GM19351 (cell line): ENCODE results near the gene LTBP2.
"Not testable (repeated sequence)": the region's sequence is repeated elsewhere in the genome, so short reads cannot be mapped to it uniquely, and the experiment has no call there.

Experiments used
- ATAC-seq: cut with Tn5 transposase; IDR thresholded peaks from one replicate; pipeline ENCODE4 v1.9.1; 2021; ENCODE audit warnings: mild to moderate bottlenecking, moderate library complexity; ENCODE audit not compliant: unreplicated experiment

The LTBP2 gene

DNA sequence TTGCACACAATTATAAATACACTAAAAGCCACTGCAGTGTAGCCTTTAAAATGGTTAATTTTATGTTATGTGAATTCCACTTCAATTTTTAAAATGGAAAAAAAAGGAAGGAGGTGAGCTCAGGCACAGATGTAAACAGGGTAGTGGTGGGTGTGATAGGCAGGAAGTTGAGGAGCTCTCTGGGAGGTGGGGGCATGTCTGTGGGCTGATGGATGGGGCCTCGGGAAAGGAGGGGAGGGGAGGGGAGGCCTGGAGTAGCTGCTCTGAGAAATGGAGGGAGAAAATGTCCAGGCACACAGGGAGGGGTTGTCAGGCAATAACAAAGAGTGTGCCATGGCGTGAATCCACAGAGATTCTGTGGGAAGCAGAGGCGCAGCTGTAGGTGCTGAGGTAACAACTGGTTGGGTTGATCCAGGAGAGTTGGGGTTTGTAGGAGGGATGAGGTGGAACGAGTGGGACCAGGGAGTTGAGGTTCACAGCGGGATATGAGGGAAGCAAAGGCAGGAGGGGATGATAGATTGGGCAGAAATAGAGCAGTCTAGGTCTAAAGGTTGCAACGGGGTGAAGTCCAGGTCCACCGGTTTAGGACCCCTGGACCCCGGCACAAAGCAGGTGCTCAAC is 57.2 kb downstream of the LTBP2 start:
- ATAC-seq: no peak

- no peak for ATAC-seq
These were observed 59.4 kb downstream of the LTBP2 start for GRCh38 chr14:74552623-74553022.

DNA sequence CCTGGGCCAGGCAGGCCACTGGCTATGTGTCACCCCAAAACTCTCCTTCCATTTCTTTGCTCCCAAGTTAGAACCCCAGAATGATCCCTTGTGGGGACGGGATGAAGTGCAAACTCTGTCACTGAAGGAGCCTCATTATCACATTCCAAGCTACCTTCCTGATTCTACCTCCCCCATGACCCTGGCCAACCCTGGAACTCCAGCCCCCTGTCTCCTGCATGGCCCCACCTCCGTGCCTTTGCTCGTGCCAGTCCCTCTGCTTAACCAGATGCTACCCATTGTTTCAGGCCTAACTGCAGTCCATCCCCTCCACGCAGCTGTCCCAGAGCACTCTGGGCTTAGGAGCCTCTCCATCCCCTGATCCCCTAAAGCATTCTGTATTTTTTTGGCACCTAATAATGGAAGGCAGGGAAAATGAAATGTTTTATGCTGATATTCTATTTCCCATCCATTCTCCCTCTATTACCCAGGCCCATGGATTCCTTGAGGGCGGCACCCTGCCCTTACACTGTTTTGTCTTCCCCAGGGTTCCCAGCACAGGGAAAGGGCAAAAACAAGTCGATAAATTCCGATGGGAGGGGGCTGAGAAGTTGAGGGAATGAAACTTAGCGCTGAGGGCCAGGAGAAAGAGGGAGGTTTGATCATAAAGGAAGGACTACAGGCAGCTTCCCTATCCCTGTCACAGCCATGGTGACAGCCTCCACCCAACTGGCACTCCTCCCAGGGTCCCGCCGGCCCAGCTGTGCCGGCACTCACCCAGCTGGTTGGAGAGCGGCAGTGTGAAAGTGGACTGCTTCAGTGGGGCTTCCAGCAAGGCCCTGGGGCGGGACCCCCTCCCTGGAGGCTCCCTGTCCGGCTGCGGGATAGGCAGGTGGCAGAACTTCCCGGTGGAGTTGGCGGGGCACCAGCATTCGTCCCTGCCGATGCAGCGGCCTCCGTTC is 60.3 kb downstream of the LTBP2 start:
- no peak for ATAC-seq

GRCh38 chr14:74551001-74551400 is 61.0 kb downstream of the LTBP2 start:
- ATAC-seq: no peak

DNA sequence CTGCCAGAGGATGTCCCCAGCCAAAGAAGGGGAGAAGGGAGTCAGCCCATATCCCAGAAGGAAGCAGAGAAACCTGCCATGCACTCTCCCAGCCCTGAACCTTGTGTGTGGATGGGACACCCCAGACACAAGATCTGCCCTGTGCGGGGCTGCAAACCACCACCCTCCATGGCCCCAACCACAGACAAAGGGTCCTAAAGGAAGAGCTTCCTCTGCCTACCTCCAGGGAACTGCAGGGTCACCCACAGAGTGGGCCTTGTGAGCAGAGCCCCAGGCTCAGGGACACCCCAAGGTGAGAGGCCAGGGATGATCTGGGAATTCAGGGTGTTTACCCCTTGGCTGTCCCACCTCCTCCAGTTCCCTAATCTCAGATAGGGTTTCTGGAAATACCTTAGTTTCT is 62.0 kb downstream of the LTBP2 start:
- ATAC-seq: no peak

GRCh38 chr14:74549588-74549987 is 62.4 kb downstream of the LTBP2 start:
- ATAC-seq: no peak

DNA sequence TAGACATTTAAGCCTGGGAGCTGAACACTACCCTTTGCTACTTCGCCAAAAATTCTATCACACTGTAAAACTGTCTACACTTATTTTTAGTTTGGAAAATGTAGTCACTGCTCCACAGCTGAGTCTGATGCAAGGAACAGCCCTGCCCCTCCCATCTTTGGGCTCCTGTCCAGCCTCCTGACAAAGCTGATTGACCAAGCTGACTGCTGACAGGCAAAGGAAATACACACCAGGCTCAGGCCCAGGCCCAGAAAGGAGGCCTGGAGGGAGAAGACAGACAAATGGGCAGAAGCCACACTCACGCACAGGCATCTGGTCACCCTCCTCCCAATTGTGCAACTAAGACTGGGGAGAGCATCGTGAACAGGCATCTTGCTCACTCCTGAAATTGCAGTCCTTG is 63.2 kb downstream of the LTBP2 start:
- no peak for ATAC-seq

DNA sequence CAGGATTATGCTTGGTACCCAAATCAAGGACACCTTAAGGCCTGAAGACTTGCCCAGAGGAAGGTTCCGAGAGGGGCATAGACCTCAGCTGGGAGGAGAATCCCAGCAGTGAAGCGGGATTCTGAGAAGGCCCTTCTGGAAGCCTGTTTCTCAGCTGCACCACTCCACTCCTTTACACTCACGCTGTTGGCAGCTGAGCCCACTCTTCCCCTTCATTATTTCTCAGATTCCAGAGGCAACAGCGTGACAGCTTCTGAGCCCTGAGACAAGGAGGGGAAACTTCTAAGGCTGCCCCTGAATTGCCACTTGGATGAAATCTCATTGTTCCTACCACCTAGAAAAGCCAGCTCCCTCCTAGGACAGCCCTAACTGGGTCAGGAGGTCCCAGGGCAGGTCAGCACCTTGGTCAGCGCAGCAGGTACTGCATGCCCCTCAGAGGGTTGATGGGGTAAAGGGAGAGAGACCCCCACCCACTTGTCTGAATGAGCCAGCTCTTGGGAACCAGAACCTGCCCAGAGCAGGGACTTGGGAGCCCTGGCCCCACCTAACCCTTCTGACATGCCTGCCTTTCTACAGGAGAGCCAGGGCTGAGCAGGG is 64.6 kb downstream of the LTBP2 start:
- ATAC-seq: no peak

GRCh38 chr14:74546416-74546815 is 65.6 kb downstream of the LTBP2 start:
- no peak for ATAC-seq

DNA sequence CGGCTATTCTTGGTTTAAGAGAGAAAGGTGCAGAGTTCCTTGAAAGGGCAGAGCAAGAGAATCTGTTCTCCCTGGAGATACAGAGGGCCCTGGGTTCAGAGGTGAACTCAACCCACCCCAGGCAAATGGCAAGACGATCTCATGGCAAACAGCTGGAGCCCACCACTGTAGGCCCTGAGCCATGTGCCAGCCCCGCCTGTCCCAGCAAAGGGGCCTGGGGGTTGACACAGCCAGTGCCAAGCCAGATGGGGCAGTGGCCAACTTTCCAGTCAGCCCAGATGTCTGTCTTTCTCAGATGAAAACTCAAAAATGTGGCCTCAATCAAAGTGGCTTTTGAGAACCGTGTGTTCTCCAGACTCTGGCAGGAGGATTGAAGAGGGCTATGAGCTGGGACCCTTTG is 66.7 kb downstream of the LTBP2 start:
- ATAC-seq: no peak

DNA sequence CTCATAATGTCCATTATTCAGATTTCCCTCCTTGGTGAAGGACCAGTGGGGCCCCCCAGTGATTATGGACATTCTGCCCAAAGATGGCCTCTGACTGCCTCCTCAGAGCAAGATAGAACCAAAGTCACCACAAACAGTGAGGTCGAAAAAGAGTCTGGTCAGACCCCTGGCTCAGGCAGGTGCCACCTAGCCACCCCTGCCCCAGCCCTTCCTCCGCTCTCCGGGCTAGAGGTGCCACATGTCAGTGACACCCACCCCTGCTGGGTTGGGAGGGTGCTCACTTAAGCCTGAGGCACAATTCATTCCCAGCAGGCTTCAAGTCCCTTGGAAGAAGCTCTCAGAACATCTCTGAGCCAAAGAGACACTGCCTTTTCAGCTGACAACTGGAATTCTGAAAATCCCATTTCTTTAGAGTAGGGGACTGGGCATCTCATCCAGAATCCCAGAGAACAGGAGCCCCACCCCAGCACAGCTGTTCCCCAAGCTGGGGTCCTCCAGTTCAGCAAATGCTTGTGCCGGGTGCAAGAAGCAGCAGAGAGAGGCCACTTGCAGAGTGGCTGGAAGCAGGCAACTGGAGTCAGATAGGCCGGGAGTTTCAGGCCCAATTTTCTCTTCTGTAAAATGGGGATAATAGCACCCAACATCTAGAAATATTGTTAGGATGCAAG is 68.1 kb downstream of the LTBP2 start:
- ATAC-seq: no peak

DNA sequence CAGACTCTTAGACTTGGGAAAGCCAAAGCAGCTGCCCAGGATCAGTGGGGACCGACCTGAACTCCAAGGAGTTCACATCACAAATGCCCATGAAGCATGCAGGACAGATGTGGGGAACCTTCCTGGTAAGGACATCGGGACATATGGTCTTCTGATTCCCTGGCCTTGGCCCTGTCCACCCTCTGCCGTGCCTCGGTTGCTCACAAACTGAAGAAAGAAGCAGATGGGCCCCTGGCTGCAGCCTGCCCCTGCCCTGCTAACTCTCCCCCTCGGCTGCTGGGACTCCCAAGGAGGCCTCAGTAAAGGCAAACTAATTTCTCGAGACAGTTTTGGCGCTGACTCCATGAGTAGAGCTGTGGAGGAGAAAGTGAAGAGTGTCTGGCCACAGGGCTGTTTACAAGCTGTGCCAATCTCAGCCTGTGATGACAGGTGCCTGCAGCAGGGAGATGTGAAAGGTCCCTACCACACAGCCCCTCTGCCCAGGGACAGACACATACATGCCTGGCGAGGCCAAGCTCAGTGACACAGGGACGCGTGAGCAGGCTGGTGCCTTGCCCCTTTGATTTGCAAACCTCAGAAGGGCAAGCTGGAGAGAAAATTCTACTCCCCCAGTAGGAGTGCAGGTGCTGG is 69.9 kb downstream of the LTBP2 start:
- no peak for ATAC-seq

DNA sequence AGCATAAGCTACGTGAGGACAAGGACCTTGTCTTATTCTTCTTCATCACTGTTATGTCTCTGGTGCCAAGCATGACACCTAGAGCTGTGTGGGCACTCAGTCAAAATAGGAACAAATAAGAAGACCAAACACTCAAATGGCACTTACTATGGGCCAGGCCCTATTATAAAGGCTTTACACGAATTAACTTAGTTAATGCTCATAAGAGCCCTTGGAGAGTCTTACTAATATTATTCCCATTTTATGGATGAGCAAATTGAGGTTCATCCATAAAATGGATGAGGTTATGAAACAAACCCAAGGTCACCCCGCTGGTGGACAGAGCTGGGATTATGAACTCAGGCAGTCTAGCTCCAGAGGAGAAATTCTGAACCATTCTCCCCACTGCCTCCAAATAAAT is 70.8 kb downstream of the LTBP2 start:
- no peak for ATAC-seq

DNA sequence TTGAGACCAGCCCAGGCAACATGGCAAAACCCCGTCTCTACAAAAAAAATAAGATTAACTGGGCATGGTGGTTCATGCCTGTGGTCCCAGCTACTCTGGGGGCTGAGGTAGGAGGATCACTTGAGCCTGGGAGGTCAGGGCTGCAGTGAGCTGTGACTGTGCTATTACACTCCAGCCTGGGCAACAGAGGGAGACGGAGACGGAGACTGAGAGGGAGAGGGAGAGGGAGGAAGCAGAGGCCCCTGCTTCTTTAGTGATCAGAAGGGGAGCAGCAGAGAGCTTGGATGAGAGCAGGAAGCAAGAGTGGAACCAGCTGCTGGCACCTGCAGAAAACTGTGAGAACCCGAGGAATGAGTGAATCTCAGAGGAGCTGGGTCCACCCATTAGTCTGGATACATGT is 72.5 kb downstream of the LTBP2 start:
- no peak for ATAC-seq

DNA sequence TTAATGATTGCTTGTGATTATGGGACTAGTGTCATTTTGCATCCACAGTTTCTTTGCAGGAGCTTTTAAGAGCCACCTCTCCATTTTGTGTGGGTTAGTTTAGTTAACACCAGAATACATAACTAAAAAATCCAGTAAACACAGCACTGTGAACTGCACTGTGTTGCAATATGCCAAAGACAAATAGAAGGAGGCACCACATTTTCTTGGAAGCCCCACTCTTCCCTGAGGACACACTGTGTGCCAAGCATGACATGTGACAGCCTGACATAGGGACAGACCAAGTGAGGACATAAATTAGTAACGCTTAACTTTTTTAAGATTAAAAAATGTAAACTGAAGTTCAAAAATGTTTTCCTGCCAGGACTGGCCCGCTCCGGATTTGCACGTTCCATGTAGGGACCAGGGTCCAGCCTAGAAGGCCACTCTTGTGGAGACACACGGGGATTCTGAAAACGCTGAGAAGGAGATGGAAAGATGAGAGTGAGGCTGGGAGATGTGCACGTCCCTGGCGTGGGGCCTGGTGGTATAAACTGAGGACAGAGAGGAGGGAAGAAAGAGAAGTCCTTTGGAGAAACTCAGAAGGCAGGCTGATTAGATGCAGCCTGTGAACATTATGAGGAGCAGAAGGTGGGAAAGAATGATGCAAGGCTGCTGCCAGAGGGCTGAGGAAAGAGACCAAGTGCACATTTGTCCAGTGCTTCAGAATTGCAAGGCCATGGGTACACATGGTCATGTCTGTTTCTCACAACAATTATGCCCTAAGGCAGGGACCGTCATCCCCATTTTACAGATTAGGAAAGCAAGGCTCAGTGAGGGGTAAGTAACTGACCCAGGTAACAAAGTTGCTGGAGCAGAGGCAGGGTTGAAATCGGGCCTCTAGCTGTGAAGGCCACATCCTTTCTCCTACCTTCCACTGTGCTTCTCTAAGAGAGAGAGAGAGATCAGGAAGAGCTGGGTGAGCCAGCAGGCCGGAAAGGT is 73.3 kb downstream of the LTBP2 start:
- ATAC-seq: no peak

GRCh38 chr14:74536336-74536735 is 75.7 kb downstream of the LTBP2 start:
- not testable (repeated sequence) for ATAC-seq

DNA sequence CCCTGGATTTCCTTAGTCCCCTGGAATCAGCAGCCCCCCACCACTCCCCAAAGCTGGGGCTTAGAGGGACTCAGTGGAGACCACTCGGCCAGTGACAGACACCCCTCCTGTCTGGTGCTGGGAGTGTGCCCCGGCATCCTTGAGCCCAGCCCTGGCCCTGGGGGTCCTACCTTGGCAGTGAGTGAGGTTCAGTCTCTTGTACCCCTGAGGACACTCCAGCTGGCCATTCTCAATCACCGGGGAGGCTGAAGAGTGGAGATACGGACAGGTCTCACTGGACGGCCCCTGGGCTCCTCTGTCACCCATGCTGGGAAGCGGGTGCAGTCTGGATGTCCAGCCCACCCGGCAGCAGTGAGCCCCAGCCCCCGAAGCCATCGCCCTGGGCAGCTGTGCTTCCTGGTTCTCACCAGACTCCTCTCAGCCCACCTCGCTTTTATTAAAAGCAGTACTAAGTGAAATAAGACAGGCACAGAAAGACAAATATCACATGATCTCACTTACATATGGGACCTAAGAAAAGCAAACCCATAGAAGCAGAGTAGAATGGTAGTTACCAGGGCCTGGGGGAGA is 76.2 kb downstream of the LTBP2 start:
- ATAC-seq: no peak

DNA sequence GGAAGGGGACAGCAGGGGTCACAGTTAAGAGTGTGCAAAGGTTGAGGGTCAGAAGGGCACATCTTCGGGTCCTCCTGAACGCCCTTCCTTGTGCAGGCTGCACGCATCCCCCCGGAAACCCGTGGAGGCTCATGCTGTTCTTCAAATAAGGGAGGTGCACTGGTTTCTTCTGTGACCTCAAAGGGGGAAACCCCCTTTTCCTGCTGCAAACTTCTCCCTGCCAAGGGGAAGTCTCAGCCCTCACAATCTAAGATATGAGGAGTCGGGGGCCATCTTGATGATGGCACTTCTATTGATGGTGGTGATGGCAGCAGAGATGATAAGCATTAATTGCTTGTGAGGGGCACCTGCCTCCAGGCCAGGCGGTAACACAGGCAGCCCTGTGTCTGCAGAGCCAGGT is 78.5 kb downstream of the LTBP2 start:
- ATAC-seq: no peak

- no peak for ATAC-seq
These were observed 79.8 kb downstream of the LTBP2 start for GRCh38 chr14:74532246-74532645.
